OCI-M2 (cell line): ENCODE measurements around the gene ELMO1.

Experiments
- DNase-seq: peaks from one replicate; lab custom pipeline; 2025; ENCODE audit not compliant: unreplicated experiment; lab: John Stamatoyannopoulos, UW

The ELMO1 gene

GRCh38 chr7:37198906-37199485, 249.7 kb downstream of the ELMO1 start:
- DNase-seq, result no peak

DNA sequence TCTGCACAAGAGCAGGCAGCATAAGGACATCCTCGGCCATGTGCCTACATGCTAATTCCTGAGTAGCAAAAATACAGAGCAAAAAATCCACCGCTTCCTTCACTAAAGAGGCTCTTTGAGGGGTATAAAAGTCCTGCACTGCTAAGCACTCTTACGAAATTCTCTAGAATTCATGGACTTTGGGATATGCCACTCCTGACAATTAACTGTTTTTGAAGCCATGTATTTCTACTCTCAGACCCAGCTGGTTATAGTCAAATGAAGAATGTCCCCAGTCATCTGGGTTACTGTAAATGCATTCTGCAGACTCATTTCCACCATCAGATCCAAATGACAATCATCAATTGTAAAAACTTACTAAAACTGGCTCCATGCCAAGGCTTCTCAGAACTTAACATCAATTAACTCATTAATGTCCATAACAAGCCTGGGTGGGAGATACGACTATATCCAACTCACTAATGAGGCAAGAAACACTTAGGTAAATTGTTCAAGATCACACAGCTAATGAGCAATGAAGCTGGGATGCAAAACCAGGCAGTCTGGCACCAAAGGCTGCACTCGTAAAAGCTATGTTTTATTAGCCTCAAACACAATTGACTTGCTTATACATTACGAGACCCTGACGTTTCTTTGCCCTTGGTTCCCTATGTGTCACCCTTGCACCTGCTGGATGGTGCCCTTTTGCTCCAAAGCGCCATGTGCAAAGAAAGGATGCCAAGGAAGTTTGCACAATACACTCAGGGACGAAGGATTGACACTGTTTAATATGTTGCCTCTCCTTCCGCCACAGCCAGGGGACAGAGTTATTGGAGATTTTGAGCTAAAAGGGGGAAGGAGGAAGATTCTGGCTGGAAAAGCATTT, 250.4 kb downstream of the ELMO1 start:
- DNase-seq, result no peak

DNA sequence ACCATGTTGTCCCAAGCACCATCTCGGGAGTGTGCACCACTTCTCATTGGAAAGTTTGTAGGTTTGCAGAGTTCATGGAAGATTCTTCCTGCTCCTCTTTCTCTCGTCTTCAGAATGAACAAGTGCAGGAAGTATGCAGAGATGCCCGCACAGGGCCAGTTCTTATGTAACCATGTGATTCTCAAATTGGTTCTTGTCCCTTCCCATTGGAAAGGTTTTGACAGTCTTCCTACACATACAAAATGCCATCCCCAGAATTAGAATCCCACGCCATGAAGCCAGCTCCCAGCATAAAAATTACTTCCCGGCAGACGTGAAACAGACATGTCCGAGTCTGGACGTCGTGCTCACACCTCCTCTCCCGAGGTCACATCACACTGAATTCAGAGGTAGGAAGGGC, 251.6 kb downstream of the ELMO1 start:
- DNase-seq, result no peak

DNA sequence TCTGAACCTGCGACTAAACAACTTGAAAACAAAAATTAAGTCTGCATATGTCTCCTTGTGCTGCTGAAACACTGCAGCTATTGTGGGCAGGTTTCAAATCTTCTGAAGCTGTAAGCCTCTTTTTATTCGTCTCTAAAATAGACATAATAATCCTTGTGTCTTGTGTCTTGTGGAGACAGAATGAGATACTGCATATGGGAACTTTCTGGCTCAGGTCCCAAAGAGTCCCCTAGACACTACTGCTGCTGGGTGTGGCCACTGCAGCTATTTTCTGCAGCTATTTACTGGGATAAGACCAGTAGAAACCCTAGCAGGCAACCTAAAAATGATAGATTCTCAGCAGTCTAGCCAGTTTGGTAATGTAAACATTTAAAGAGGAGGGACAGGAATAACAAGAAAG, 252.0 kb downstream of the ELMO1 start:
- DNase-seq, result no peak

DNA sequence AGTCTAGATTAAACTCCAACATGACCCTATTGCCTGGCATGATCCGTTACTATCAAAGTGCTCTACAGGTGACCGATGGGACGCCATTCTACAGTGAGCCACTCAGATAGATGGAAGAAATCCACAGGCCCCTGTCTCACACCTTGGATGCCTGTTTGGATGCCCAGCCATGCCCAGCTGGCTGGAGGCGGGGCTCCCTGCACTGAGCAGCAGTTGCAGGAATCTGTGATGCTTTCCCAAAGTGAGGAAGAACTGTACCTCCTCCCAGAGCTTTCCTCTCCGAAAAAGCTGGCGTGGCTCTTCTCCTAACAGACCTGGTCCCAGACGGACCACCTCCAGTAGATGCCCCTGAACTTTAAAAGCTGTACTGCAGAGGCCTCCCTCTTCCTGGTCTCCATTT, 253.3 kb downstream of the ELMO1 start:
- no peak for DNase-seq

DNA sequence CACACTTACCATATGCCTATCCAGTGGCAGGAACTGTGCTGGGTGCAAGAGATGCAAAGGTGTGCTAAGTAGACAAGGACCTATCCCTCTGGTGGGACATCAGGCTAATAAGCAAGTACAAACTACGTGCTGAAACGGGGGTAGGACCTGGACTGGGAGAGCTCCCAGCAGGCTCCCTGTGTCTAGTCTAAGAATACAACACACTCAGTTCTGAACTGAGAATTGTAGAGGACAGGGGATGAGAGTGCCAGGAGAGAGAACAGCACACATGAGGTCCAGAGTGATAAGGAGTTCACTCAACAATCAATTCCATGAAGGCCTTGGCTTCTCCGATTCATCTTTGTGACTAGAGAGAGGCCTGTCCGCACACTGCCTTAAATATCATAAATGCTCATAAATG, 253.7 kb downstream of the ELMO1 start:
- DNase-seq, result no peak

DNA sequence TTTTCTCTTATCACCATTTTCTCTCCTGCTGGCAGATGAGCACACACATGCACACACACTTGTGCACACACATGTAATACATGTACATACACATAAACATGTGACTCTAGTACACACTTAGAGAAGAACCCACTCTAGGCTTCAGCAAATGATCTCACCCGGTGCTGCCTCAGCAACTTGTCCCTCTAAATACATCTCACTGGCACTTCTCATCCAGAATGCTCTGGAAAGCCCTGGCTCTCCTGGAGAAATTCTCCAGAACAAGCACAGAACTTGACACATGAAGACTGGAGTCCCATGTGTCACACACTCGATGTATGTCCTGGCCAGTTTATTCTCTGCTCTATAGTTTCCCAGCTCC, 254.9 kb downstream of the ELMO1 start:
- no peak for DNase-seq

DNA sequence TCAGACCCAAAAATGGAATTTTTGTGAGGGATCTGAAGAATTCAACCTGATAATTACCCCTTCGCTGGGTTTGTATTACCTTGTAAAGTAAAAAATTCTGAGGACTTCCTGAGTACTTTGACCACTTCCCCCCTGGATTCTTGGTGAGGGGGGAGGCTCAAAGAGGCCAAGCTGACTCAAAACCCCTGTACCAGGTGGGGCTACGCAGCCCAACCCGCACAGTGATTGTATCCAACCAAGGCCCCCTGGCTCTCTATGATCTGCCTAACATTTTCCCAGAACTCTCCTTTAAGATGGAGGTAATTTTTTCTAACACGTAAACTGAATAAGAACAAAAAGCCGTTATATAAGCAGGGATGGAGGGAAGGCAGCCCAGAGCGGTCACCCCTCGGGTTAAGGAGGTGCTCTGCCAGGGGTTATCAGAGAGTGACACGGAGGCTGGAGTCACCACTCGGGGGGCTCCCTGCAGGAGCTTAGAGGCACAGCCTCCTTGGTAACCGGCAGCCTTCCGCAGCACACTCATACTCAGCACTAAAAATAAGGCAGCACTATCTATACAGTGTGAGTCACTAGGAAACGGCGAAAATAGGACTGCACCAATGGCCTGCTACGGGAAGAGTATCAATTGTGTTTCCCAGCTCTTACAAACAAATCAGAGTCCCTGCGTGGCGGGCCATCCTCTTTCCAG, 255.4 kb downstream of the ELMO1 start:
- DNase-seq, result no peak

DNA sequence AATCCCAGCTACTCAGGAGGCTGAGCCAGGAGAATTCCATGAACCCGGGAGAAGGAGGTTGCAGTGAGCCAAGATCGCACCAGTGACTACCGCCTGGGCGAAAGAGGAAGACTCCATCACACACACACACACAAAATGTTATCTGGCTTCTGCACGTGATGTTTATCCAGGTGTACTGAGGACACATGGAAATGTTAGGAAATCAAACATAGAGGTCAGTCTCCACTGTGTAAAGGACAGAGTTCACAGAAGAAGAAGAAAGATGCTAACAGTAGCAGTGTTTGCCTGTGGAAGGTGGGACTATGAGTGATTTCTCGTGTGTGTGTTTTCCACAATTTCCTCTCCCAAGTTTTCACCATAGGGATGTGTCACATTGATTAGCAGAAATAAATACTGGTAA, 256.9 kb downstream of the ELMO1 start:
- DNase-seq, result no peak

GRCh38 chr7:37187179-37187578, 261.5 kb downstream of the ELMO1 start:
- DNase-seq, result no peak

DNA sequence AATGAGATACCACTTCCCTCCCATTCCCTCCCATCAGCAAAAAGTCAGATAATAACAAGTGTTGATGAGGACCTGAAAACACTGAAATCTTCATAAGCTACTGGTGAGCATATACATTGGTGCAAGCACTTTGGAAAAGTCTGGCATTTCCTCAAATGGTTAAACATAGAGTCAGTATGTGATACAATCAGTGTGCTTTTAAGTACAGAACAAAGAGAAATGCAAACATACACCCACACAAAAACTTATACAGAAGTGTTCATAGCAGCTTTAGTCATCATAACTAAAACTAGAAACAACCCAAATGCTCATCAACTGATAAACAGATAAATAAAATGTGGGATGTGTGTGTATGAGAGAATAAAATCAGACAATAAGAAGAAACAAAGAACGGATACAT, 261.9 kb downstream of the ELMO1 start:
- DNase-seq, result no peak

DNA sequence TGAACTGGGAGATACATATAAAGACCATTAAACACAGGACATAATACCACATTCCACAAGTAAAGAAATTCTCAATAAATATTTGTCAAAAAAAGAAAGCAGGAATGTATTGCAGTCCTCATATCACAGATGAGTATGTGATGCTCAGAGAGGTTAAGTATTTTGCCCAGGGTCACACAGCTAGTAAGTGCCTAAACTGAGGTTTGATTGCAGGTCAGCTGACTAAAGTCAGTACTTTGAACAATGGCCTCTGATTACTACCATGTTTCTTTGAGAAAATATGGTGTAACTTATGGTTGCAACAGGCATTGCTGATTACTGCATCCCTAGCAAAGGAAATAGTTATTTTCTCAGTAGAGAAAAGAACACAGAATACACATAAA, 267.1 kb downstream of the ELMO1 start:
- DNase-seq, result no peak

GRCh38 chr7:37180828-37181549, 267.7 kb downstream of the ELMO1 start:
- no peak for DNase-seq

GRCh38 chr7:37176079-37176478, 272.6 kb downstream of the ELMO1 start:
- DNase-seq, result no peak

DNA sequence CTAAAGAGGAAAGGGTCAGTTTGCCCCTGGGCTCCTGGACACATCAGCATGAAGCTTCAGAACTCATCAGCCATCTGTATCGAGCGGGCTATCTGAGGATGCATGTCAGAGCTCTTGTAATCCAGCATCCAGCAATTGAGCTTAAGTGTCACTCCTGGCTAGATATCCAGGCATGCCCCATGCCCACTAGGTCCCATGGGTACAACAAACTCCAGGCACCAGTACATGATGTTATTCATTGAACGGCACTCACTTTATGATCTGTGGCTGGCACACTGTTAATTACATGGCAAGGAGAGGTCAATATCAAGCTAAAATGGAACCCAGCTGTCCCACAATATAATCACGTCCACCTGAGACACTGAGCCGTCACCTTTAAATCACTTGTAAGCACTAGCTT, 274.2 kb downstream of the ELMO1 start:
- DNase-seq, result no peak

- no peak for DNase-seq
Measured at GRCh38 chr7:37173670-37174069, 275.0 kb downstream of the ELMO1 start.

GRCh38 chr7:37162106-37162505, 286.6 kb downstream of the ELMO1 start:
- DNase-seq, result no peak

- no peak for DNase-seq
Measured at GRCh38 chr7:37160656-37161055, 288.0 kb downstream of the ELMO1 start.

DNA sequence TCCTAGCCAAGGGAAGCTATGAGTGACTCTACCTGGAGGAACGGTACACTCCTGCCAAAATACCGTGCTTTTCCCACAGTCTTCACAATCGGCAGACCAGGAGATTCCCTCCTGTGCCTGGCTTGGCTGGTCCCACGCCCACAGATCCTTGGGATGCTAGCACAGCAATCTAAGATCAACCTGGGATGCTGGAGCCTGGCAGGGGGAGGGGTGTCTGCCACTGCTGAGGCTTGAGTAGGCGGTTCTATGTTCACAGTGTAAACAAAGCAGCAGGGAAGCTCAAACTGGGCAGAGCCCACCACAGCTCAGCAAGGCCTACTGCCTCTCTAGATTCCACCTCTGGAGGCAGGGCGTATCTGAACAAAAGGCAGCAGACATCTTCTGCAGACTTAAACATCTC, 295.3 kb downstream of the ELMO1 start:
- no peak for DNase-seq

DNA sequence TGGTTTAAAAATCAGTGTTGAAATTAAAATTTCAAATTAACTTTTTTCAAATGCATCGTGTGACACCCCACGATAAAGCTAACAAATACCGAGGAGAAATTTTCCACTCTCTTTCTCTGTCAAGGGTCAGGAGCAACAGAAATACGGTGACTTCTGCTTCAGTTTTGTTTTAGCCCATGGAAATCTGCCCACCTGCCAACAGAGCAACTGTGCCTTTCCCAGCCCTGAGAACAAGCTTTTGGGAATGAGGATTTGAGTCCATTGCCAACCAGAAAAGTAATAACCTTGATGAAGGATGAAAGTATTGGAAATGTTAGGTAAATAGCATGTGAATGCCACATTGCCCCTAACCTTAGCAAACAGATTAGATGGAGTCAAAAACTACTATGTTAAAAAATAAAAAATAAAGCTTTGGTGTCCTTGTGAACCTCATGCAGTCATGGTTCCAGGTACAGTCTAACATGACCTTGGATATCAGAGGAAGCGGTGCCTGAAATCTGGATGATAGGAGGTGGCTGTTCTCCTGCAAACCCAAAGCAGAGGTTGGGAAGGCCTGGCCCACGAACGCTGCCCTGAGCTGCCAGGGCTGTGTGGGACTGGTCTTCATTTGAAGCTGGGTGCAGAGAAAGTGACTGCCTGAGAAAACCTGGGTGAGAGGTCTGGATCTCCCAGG, 296.8 kb downstream of the ELMO1 start:
- DNase-seq, result no peak

DNA sequence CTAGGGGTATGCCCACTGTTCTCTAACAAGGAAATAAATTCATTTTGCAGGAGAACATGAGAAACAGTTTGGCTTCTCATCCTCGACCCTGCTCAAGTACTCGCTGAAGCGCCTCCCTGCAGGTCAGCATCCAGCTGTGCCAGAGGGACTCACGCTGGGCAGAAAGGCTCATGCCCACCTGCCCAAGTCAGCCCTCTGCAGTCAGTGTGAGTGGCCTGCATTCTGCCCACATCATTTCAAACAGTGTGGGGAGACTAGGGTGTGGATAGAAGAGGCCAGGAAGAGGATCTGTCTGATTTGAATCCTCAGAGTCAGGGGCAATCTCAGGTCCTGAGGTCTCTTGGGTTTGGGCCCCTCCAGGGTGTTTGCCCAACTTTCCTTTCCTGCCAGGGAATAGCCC, 297.8 kb downstream of the ELMO1 start:
- no peak for DNase-seq
